NCI-H2107 treated with DMSO at 0.1 percent for 48 hours (cell line): Measurements from ENCODE around the gene WEE2.
"Not testable (repeated sequence)": the region's sequence is repeated elsewhere in the genome, so short reads cannot be mapped to it uniquely, and the experiment has no call there.

Source experiments
- DNase-seq: peaks from one replicate; lab custom pipeline; 2025; ENCODE audit not compliant: unreplicated experiment; lab: John Stamatoyannopoulos, UW

WEE2 gene

GRCh38 chr7:141712603-141713255, 4.6 kb downstream of the WEE2 start:
- no peak for DNase-seq

GRCh38 chr7:141713890-141714289, 5.7 kb downstream of the WEE2 start:
- DNase-seq, result no peak

- no peak for DNase-seq
These were observed 6.4 kb downstream of the WEE2 start for GRCh38 chr7:141714571-141714970.

GRCh38 chr7:141715018-141715417, 6.9 kb downstream of the WEE2 start:
- DNase-seq, result no peak

- DNase-seq, result no peak
These were observed 7.9 kb downstream of the WEE2 start for GRCh38 chr7:141715794-141716689.

GRCh38 chr7:141717450-141717849, 9.3 kb downstream of the WEE2 start:
- no peak for DNase-seq

- DNase-seq, result no peak
These were observed 14.4 kb downstream of the WEE2 start for GRCh38 chr7:141722529-141722928.

- no peak for DNase-seq
These were observed 20.9 kb downstream of the WEE2 start for GRCh38 chr7:141729020-141729419.

- DNase-seq, result no peak
These were observed 23.5 kb downstream of the WEE2 start for GRCh38 chr7:141731476-141732149.

GRCh38 chr7:141737118-141737835, 29.1 kb downstream of the WEE2 start:
- peak; percentile 82 for DNase-seq

- peak; percentile 98 for DNase-seq
These were observed 29.9 kb downstream of the WEE2 start, which contains the start of gene SSBP1 for GRCh38 chr7:141737836-141738591. Gene SSBP1, plus strand, starts transcription at chr7:141738358. Its CDS starts 809 bp downstream, at chr7:141739167.

GRCh38 chr7:141738592-141739013, 30.4 kb downstream of the WEE2 start:
- no peak for DNase-seq

- DNase-seq, result no peak
These were observed 31.1 kb downstream of the WEE2 start for GRCh38 chr7:141739250-141739649.

GRCh38 chr7:141742229-141742628, 34.1 kb downstream of the WEE2 start:
- DNase-seq, result no peak

GRCh38 chr7:141744131-141744530, 36.0 kb downstream of the WEE2 start:
- no peak for DNase-seq

GRCh38 chr7:141748396-141748795, 40.2 kb downstream of the WEE2 start:
- no peak for DNase-seq

- DNase-seq, result not testable (repeated sequence)
These were observed 43.8 kb downstream of the WEE2 start for GRCh38 chr7:141751904-141752303.

GRCh38 chr7:141752634-141753033, 44.5 kb downstream of the WEE2 start:
- no peak for DNase-seq

- DNase-seq, result no peak
These were observed 46.8 kb downstream of the WEE2 start for GRCh38 chr7:141754939-141755338.

GRCh38 chr7:141763797-141764196, 55.6 kb downstream of the WEE2 start, which contains the start of gene TAS2R3:
Gene TAS2R3, plus strand, starts transcription at chr7:141764097. Its CDS starts 62 bp downstream, at chr7:141764159.
- no peak for DNase-seq
